HEK293 (cell line): ENCODE data around the gene PRSS16.

Experiments
- CTCF ChIA-PET: fragments of 350-600 bp; formaldehyde crosslinking; extraction: SDS; loops from one replicate; lab custom pipeline; 2021; ENCODE audit warnings: antibody characterized with exemption; lab: Yijun Ruan, JAX
- POLR2A ChIA-PET: fragments of 300-600 bp; formaldehyde crosslinking; extraction: SDS; loops from one replicate; lab custom pipeline; 2020; ENCODE audit warnings: antibody characterized with exemption, inconsistent platforms; lab: Yijun Ruan, JAX
- H3K27ac ChIP-seq: fragments of 200-500 bp; sonication (Bioruptor generic); 2 replicates; pipeline ENCODE4 v1.5.1; 2014; ENCODE audit warnings: low read depth, low read length, control low read depth, inconsistent platforms; ENCODE audit errors: extremely low read depth
- H3K36me3 ChIP-seq, 2 experiments: fragments of 200-500 bp in 1 of 2; sonication (Bioruptor generic) in 1 of 2; 1 replicate in 1 of 2; 2 replicates in 1 of 2; pipeline ENCODE4 v1.5.1; 2014 to 2017; ENCODE audit warnings: inconsistent platforms in 2 of 2, low read length in 2 of 2; ENCODE audit not compliant: control insufficient read depth in 2 of 2, insufficient read depth in 1 of 2
- H3K4me1 ChIP-seq: fragments of 200-500 bp; sonication (Bioruptor generic); 2 replicates; pipeline ENCODE4 v1.5.1; 2014; ENCODE audit warnings: mild to moderate bottlenecking, low read length, inconsistent platforms; ENCODE audit not compliant: control insufficient read depth, insufficient read depth
- H3K4me3 ChIP-seq: 2 replicates; pipeline ENCODE4 v1.5.1; 2011; ENCODE audit warnings: low read depth, mild to moderate bottlenecking, control low read depth, low read length, moderate library complexity
- H3K9me3 ChIP-seq: fragments of 200-500 bp; sonication (Bioruptor generic); 2 replicates; pipeline ENCODE4 v1.5.1; 2014; ENCODE audit warnings: low read depth, low read length, inconsistent platforms; ENCODE audit not compliant: control insufficient read depth, insufficient read depth
- BCL11B ChIP-seq: fragments of 450-650 bp; formaldehyde crosslinking; IDR thresholded peaks from 2 replicates; pipeline ENCODE4 v1.5.1; 2016; ENCODE audit warnings: low read depth, missing biosample characterization, missing genetic modification characterization
- BCL6B ChIP-seq: fragments of 450-650 bp; formaldehyde crosslinking; IDR thresholded peaks from 2 replicates; pipeline ENCODE4 v1.5.1; 2017; ENCODE audit warnings: missing biosample characterization, missing genetic modification characterization
- GLIS1 ChIP-seq: fragments of 450-650 bp; formaldehyde crosslinking; IDR thresholded peaks from 2 replicates; pipeline ENCODE4 v1.5.1; 2016; ENCODE audit warnings: missing biosample characterization, missing genetic modification characterization
- HOXA7 ChIP-seq: sonication (generic); formaldehyde crosslinking; IDR thresholded peaks from 2 replicates; pipeline ENCODE4 v1.8.1; 2022; ENCODE audit warnings: missing genetic modification reagents, borderline replicate concordance
- MZF1 ChIP-seq: fragments of 450-650 bp; formaldehyde crosslinking; IDR thresholded peaks from 2 replicates; pipeline ENCODE4 v1.5.1; 2017; ENCODE audit warnings: missing biosample characterization, missing genetic modification characterization, borderline replicate concordance
- SCRT1 ChIP-seq: fragments of 450-650 bp; formaldehyde crosslinking; IDR thresholded peaks from 2 replicates; pipeline ENCODE4 v1.5.1; 2016; ENCODE audit warnings: missing biosample characterization, missing genetic modification characterization, borderline replicate concordance
- SP3 ChIP-seq: fragments of 450-650 bp; formaldehyde crosslinking; IDR thresholded peaks from 2 replicates; pipeline ENCODE4 v1.5.1; 2016; ENCODE audit warnings: missing biosample characterization, missing genetic modification characterization
- ZEB2 ChIP-seq: fragments of 450-650 bp; formaldehyde crosslinking; IDR thresholded peaks from 2 replicates; pipeline ENCODE4 v1.5.1; 2016; ENCODE audit warnings: missing biosample characterization, missing genetic modification characterization
- ZFP37 ChIP-seq: fragments of 450-650 bp; formaldehyde crosslinking; IDR thresholded peaks from 2 replicates; pipeline ENCODE4 v1.5.1; 2016; ENCODE audit warnings: missing biosample characterization, missing genetic modification characterization
- ZNF121 ChIP-seq: fragments of 450-650 bp; formaldehyde crosslinking; IDR thresholded peaks from 2 replicates; pipeline ENCODE4 v1.5.1; 2016; ENCODE audit warnings: missing biosample characterization, missing genetic modification characterization
- ZNF214 ChIP-seq: fragments of 450-650 bp; formaldehyde crosslinking; IDR thresholded peaks from 2 replicates; pipeline ENCODE4 v1.5.1; 2017; ENCODE audit warnings: missing biosample characterization, mild to moderate bottlenecking, missing genetic modification characterization, borderline replicate concordance
- ZNF280C ChIP-seq: fragments of 450-650 bp; formaldehyde crosslinking; IDR thresholded peaks from 2 replicates; pipeline ENCODE4 v1.5.1; 2016; ENCODE audit warnings: missing biosample characterization, missing genetic modification characterization
- ZNF302 ChIP-seq: fragments of 450-650 bp; formaldehyde crosslinking; IDR thresholded peaks from 2 replicates; pipeline ENCODE4 v1.5.1; 2016; ENCODE audit warnings: missing biosample characterization, missing genetic modification characterization, low read depth
- ZNF362 ChIP-seq: fragments of 450-650 bp; formaldehyde crosslinking; IDR thresholded peaks from 2 replicates; pipeline ENCODE4 v1.5.1; 2016; ENCODE audit warnings: missing biosample characterization, missing genetic modification characterization
- ZNF423 ChIP-seq: fragments of 450-650 bp; formaldehyde crosslinking; IDR thresholded peaks from 2 replicates; pipeline ENCODE4 v1.5.1; 2016; ENCODE audit warnings: missing biosample characterization, missing genetic modification characterization
- ZNF473 ChIP-seq: fragments of 450-650 bp; formaldehyde crosslinking; IDR thresholded peaks from 2 replicates; pipeline ENCODE4 v1.5.1; 2017; ENCODE audit warnings: missing biosample characterization, missing genetic modification characterization
- ZNF501 ChIP-seq: fragments of 450-650 bp; formaldehyde crosslinking; IDR thresholded peaks from 2 replicates; pipeline ENCODE4 v1.5.1; 2016; ENCODE audit warnings: missing biosample characterization, missing genetic modification characterization
- ZNF513 ChIP-seq: fragments of 450-650 bp; IDR thresholded peaks from 2 replicates; pipeline ENCODE4 v1.5.1; 2018; ENCODE audit warnings: missing biosample characterization, missing genetic modification characterization
- ZNF600 ChIP-seq: fragments of 450-650 bp; formaldehyde crosslinking; IDR thresholded peaks from 2 replicates; pipeline ENCODE4 v1.5.1; 2016; ENCODE audit warnings: missing biosample characterization, missing genetic modification characterization
- ZNF626 ChIP-seq: fragments of 450-650 bp; sonication (Bioruptor Pico); formaldehyde crosslinking; IDR thresholded peaks from 2 replicates; pipeline ENCODE4 v1.5.1; 2018; ENCODE audit warnings: missing biosample characterization, missing genetic modification characterization, inconsistent platforms
- ZNF654 ChIP-seq: fragments of 450-650 bp; formaldehyde crosslinking; IDR thresholded peaks from 2 replicates; pipeline ENCODE4 v1.5.1; 2016; ENCODE audit warnings: low read depth, missing biosample characterization, missing genetic modification characterization
- ZNF76 ChIP-seq: fragments of 450-650 bp; formaldehyde crosslinking; IDR thresholded peaks from 2 replicates; pipeline ENCODE4; 2016; ENCODE audit warnings: low read depth, missing biosample characterization, missing genetic modification characterization, borderline replicate concordance
- ZNF777 ChIP-seq: fragments of 450-650 bp; formaldehyde crosslinking; IDR thresholded peaks from 2 replicates; pipeline ENCODE4 v1.5.1; 2017; ENCODE audit warnings: missing biosample characterization, missing genetic modification characterization, borderline replicate concordance
- ZSCAN18 ChIP-seq: fragments of 450-650 bp; formaldehyde crosslinking; IDR thresholded peaks from 2 replicates; pipeline ENCODE4 v1.5.1; 2016; ENCODE audit warnings: missing biosample characterization, missing genetic modification characterization
- ZSCAN23 ChIP-seq: fragments of 450-650 bp; formaldehyde crosslinking; IDR thresholded peaks from 2 replicates; pipeline ENCODE4 v1.5.1; 2016; ENCODE audit warnings: missing biosample characterization, missing genetic modification characterization
- ZSCAN5A ChIP-seq: fragments of 450-650 bp; formaldehyde crosslinking; IDR thresholded peaks from 2 replicates; pipeline ENCODE4 v1.5.1; 2016; ENCODE audit warnings: missing biosample characterization, missing genetic modification characterization

Gene PRSS16

GRCh38 chr6:27297857-27298730, 50.6 kb downstream of the PRSS16 start (continued):
- peak; percentile 83 for TF ChIP-seq ZNF513 (tag by site-specific recombination)
- TF ChIP-seq ZSCAN18 (tag by site-specific recombination) = peak; percentile 75; the same call in 1 of the 2 replicates
- TF ChIP-seq SP3 (tag by site-specific recombination) = 0 out of 2 replicates have a peak, but pooled peaks have one; percentile 17
- TF ChIP-seq ZNF76 (tag by site-specific recombination) = 0 out of 2 replicates have a peak, but pooled peaks have one; percentile 31
- TF ChIP-seq ZNF501 (tag by site-specific recombination) = peak; percentile 82
- TF ChIP-seq BCL6B (tag by site-specific recombination) = peak; percentile 96
- TF ChIP-seq ZNF600 (tag by site-specific recombination) = peak; percentile 15; the same call in 1 of the 2 replicates
- no peak for TF ChIP-seq BCL11B (tag by site-specific recombination)
- TF ChIP-seq ZNF362 (tag by site-specific recombination) = no peak; the same call in 1 of the 2 replicates

GRCh38 chr6:27303613-27304272, 56.2 kb downstream of the PRSS16 start:
- ChIA-PET POLR2A (no interaction called here), CTCF (interaction anchor here (0.6 to 1.7 kb wide), 6 partner anchors 8 to 597 kb away, joined by 3 to 7 read pairs (median 4); no protein-coding TSS in a partner anchor)
- H3K36me3 ChIP-seq = no peaks in the 10 kb centered on the region
- no peaks in the 10 kb centered on the region for H3K9me3 ChIP-seq
- no peaks in the 10 kb centered on the region for H3K4me1 ChIP-seq
- H3K27ac ChIP-seq = no peak overlapping the region
- H3K4me3 ChIP-seq = no peak overlapping the region
- TF ChIP-seq ZNF654 (tag by site-specific recombination) (no peak), ZNF302 (tag by site-specific recombination) (no peak), ZEB2 (tag by site-specific recombination) (no peak), ZNF214 (tag by site-specific recombination) (no peak), ZNF626 (tag by site-specific recombination) (no peak), ZNF121 (tag by site-specific recombination) (no peak), ZNF280C (tag by site-specific recombination) (no peak), ZNF473 (no peak), ZSCAN23 (no peak), SCRT1 (tag by site-specific recombination) (no peak), ZFP37 (no peak), ZNF777 (tag by site-specific recombination) (no peak), GLIS1 (tag by site-specific recombination) (no peak), ZNF423 (tag by site-specific recombination) (no peak), HOXA7 (CRISPR knock-in tag) (no peak), MZF1 (tag by site-specific recombination) (no peak), ZSCAN5A (no peak)
